EH (cell line): Measurements from ENCODE around the gene AK9.
"Not testable (repeated sequence)": the region's sequence is repeated elsewhere in the genome, so short reads cannot be mapped to it uniquely, and the experiment has no call there.

ENCODE experiments used
- DNase-seq: peaks from one replicate; pipeline ENCODE4 v3.0.0-alpha.2; 2015; ENCODE audit warnings: low read depth

AK9 gene

DNA sequence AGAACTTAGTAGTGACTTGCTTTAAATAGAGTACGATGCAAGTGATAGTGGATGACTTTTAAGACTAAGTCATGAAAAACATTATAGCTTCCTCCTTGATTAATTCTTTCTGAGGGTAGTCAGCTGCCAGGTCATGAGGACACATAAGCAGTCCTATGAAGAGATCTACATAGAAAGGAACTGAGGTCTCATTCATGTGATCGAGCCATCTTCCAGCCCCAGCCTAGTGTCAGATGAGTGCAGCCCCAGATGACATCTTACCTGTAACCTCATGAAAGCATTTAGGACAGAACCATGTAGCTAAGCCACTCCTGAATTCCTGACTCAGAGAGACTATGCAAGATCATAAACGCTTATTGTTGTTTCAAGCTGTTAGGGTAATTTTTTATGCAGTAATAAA, 67.7 kb downstream of the AK9 start:
- no peak for DNase-seq

DNA sequence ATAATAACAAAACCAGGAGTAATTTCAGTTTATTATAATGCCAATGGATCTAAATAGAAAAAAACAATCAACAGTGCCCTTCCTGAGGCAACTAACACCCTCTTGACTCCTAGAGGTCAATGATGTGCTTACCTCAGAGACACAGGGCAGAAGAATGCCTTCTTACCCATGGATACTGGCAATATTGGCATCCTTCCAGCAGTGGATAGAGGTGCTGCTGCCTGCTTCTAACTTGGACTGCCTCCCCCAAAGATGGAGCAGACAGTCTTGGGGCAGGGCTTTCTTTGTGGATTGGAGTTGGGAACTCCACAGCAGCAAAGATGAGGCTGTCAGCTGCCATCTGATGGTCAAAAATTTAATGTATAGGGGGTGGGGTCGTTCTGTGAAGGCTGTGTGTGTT, 78.7 kb downstream of the AK9 start:
- no peak for DNase-seq

DNA sequence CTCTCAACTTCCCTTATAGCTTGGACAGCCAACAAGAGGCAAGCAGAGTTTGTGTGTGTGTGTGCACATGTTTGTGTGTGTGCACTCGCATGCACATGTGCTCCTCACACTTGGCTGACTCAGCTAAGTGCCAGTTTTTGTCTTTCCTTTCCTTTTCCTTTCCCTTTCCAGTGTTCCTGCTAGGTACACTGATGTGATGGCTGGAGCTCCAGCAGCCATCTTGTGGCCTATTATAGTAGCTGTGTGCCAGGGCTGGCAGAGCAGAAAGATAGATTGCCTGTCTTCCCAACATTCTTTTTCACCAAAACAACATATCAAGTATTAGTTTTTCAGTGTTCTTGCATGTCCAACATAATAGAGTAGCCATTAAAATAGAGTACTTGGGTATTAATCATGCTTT, 79.5 kb downstream of the AK9 start:
- DNase-seq = no peak

DNA sequence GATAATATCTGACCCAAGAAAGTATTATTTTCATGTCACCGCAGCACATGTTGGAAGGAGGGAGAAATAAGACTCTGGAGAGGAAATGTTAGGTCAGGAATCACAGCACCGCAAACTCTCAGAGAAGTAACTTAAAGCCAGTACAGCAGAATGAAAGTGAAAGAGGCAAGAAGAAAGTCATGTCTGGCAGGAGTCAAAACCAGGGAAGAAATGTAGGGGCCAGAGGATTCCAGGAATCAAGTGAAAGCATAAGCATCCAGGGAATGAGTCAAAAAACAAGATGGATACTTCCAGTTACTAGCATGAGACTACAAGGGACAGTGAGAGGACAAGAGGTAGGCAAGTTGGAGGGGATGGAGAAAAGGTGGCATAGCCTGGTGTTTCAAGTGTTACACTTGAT, 80.4 kb downstream of the AK9 start:
- peak; percentile 6 for DNase-seq

- no peak for DNase-seq
Measured at GRCh38 chr6:109609737-109610136, 81.3 kb downstream of the AK9 start.

- DNase-seq = no peak
Measured at GRCh38 chr6:109606359-109606758, 84.6 kb downstream of the AK9 start.

DNA sequence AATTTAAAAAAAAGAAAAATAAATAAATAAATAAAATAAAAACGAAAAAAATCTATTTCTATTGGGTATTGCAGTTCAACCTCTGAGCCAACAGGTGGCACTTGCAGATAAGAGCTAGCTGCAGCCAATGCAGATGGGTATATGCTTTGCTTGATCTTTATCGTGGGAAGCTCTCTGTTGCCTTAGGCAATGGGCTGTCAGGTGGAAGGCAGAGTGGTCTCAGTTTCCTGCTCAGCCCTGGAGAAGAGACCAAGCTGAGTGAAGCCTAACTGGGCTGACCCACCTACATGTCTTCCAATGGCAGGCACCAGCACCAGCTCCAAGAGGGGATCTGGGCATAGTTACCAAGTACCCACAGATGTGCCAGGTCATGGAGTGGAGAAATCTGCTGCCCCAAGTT, 95.0 kb downstream of the AK9 start:
- DNase-seq = peak; percentile 51

- DNase-seq = peak; percentile 23
Measured at GRCh38 chr6:109580519-109580918, 110.5 kb downstream of the AK9 start.

DNA sequence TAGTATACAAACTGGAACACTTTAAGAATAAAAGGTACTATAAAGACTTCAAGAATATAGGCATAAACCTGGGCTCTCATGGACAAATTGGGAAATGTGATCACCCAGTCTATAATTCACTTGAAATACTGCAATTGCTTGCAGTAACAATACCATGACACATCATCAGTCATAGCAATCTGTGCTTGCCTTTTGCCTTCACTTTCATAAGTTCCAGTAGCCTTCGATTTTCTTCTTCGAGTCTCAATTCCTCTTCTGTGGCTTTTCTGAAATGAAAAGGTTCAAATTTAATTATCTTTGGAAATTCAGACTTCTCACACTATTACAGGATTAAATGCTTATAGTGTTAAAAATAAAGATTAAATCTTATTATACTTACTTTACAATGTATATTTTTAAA, 111.6 kb downstream of the AK9 start:
- DNase-seq = no peak

DNA sequence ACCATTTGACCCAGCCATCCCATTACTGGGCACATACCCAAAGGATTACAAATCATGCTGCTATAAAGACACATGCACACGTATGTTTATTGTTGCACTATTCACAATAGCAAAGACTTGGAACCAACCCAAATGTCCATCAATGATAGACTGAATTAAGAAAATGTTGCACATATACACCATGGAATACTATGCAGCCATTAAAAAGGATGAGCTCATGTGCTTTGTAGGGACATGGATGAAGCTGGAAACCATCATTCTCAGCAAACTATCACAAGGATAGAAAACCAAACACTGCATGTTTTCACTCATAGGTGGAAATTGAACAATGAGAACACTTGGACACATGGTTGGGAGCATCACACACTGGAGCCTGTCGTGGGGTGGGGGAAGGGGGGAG, 121.1 kb downstream of the AK9 start:
- DNase-seq = not testable (repeated sequence)

GRCh38 chr6:109561844-109562243, 129.2 kb downstream of the AK9 start:
- DNase-seq = no peak

DNA sequence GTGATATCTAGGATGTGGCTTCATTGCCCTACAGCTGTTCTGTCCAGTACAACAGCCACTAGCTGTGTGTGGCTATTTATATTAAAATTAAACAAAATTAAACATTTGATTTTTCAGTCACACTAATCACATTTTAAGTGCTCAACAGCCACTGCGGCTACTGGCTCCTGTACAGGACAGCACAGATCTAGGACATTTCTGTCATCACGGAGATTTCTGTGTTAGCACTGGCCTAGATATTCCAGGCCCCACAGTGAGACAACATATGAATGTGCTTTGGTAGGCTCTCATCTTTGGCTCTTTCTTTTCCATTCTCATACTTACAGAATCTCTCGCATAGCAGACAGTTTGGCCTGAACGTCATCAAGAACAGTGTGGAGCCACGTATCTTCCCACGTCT, 159.6 kb downstream of the AK9 start:
- DNase-seq = no peak

- DNase-seq = no peak
Measured at GRCh38 chr6:109527989-109528388, 163.0 kb downstream of the AK9 start.

DNA sequence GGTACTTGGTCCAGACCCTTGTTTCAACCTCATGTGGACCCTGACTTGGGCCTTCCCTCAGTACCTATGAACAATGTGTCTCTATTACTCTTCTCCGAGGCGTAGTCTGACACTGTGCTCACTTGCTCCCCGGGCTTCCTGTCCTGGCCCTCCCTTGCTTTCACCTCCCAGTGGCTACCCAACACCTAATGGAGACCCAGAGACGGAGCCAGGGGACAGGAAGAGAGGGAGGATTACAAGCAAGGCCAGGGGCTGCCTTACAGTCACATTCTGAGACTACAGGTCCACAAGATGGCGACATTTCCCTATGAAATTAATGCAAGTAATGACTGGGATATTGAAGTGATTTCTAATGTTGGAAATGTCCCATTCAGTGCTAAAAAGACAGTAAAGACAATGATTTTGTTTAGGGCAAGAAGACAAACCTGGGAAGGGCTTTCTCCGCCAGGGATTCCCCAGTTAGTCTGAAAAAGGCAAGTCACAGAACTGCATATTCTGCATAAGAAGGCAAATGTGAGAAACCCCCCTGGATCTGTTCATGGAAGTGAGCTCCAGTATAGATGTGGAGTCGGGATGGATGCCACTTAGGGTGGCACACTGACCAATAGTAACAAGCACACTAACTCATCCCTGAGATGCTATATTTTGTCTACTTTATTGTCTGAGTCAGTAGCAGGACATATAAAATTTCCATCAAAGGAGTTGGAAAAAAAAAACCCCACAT, 163.9 kb downstream of the AK9 start:
- DNase-seq = peak; percentile 71

DNA sequence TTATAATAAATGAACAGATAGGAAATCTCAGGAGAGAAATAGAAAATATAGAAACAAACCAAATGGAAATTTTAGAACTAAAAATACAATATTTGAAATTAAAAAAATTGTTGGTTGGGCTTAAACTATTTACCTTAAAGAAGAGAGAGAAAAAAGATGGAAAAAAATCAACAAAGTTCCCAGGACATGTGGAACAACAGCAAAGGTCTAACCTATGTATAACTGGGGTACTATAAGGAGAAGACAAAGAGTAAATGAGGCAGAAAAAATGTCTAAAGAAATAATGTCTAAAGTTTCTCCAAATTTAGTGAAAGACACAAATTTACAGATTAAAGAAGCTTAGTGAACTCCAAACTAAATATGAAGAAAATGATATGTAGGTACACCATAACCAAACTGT, 166.9 kb downstream of the AK9 start:
- DNase-seq = no peak

DNA sequence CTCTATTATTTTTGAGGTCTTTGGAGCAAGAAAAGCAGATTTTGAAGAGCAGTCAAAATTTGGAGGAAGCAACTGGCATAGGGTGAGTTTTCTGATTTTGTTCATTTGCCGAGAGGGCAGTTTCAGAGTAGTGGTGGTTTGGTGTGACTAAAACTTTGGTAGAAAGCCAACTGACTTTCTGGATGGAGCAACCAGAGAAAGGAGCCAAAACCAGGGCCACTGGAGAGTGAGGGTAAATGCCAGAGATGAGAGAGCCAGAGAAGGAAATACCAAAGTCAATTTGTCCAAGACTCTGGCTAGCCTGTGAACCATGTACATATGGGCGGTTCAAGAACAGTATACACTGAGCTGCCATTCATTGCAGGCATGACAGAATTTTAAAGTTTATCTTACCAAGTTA, 167.5 kb downstream of the AK9 start:
- peak; percentile 80 for DNase-seq

DNA sequence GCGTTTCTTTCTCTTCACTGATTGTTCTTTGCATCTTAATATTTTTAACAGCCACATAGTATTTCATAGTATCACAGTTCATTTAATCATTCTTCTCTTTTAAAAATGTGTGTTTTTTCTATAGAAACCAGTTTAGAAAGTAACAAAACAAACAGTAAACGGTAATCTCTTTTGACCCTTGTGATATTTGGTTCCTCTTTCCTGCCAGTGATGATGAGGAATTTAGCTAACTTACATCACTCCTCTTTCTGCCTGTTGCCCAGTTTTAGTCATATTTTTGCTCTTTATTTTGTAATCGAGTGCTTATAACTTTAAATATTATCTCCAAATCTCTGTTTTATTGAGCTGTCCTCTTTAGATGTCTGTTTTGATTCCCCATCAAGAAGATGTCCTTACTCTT, 169.9 kb downstream of the AK9 start:
- DNase-seq = no peak

DNA sequence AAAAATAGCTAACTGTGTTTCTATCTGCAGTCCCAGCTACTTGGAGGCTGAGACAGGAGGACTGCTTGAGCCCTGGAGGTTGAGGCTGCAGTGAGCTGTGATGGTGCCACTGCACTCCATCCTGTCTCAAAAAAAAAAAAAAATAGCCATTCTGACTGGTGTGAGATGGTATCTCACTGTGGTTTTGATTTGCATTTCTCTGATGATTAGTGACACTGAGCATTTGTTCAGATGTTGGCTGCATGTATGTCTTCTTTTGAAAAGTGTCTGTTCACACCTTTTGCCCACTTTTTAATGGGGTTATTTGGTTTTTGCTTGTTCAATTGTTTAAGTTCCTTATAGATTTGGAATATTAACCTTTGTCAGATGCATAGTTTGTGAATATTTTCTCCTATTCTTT, 171.4 kb downstream of the AK9 start:
- not testable (repeated sequence) for DNase-seq

DNA sequence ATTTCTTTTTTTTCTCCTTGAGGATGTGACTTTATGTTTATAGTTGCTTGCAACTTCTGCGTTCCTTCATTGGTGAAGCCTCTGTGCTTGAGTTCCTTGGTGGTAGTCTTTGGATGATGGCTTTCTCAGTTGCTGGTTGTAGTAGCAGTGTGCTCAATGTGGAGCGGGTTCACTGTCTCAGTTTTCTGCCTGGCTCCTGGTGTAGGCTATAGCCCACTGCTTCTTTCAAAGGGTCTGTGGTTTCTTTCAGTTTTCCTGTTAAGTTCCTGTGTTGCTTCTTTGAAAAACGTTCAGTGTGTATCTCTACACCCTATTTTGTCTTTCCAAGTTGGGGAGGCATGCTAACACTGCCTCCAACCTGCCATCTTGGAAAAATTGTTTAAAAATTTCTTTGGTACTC, 174.1 kb downstream of the AK9 start:
- DNase-seq = no peak

DNA sequence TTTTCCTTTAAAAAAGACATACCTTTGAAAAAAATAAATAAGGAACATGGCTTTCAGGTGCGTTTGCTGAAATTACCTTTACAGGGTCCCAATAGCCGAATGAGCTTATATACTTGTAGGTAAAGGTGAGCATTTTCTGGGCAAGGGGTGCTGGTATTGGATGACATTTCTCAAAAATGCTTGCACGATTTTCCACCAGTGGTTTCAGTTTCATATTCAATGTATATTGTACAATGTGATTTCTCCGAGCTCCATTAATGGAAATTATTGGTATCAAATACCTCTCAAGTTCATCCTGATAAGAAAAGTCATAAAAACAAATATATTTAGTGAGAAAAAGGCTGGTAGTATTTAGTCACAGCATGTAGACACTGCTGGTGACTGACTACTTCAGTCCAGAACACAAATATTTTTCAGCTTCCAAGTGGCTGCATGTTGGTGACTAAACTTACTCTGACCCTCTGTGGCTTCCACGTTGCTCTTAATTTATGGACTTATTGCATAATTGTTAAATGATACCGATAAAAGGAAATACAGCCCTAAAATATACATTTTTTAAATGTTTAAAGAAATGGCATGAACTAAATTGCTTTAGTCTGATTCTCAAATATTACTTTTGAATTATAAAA, 175.1 kb downstream of the AK9 start:
- DNase-seq = peak; percentile 37

DNA sequence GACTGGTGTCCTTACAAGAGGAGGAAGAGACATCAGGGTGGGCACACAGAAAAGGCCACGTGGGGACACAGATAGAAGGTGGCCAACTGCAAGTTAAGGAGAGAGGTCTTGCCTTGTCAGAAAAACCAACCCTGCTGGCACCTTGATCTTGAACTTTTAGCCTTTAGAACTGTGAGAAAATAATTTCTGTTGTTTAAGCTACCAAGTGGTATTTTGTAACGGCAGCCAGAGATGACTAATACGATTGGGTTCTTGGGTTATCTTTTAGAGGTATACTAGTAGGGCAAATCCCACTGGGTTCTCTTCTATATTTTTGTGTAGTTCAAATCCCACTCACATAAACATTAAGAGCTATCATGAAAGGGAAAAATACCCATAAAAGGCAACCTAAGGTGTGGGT, 176.1 kb downstream of the AK9 start:
- no peak for DNase-seq

GRCh38 chr6:109513571-109514071, 177.4 kb downstream of the AK9 start:
- DNase-seq = peak; percentile 91

GRCh38 chr6:109512271-109512817, 178.7 kb downstream of the AK9 start:
- no peak for DNase-seq

DNA sequence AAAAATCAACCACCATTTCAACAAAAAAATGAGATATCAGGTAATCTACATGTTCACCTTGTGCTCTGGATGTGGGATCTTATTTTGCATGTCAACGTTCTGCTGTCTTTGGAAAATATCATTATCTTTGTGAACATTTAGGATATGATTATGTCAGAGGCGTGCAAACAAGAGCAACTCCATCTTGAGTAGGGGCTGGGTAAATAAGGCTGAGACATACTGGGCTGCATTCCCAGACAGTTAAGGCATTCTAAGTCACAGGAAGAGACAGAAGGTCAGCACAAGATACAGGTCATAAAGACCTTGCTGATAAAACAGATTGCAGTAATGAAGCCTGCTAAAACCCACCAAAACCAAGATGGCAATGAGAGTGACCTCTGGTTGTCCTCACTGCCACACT, 179.2 kb downstream of the AK9 start:
- DNase-seq = peak; percentile 31
